Panc1 (cell line): ENCODE data around the gene CCDC85C. TPM values are rescaled to one million over a fixed set of nuclear protein-coding genes. Genes with fewer than 3 reads are reported as not detected.

ENCODE experiments used
- ATAC-seq: fragments of 200-7000 bp; cut with Tn5 transposase; 2 replicates; pipeline ENCODE4 v1.9.1; 2020; ENCODE audit warnings: mild to moderate bottlenecking, moderate library complexity
- BruUV-seq: library from RNA; stranded (reverse); fragments of 400-500 nt; replicated peaks from 2 replicates; lab custom pipeline; 2021; lab: Mats Ljungman, UMichigan
- CTCF ChIA-PET: fragments of 300-600 bp; sonication (Branson Sonifier 250); formaldehyde crosslinking; loops from one replicate; lab custom pipeline; 2022; ENCODE audit warnings: antibody characterized with exemption; lab: Charles Lee
- POLR2A ChIA-PET: fragments of 300-600 bp; sonication (Branson Sonifier 250); formaldehyde crosslinking; loops from one replicate; lab custom pipeline; 2022; ENCODE audit warnings: antibody characterized with exemption; lab: Charles Lee
- DNase-seq: peaks from one replicate; pipeline ENCODE4 v3.0.0-alpha.2; 2010; ENCODE audit warnings: low read depth, low spot score
- H3K27ac ChIP-seq: 2 replicates; pipeline ENCODE4 v1.5.1; 2011; ENCODE audit warnings: mild to moderate bottlenecking, low read length, inconsistent platforms
- H3K27me3 ChIP-seq: fragments of 200-500 bp; sonication (Bioruptor generic); 2 replicates; pipeline ENCODE4 v1.6.0; 2014; ENCODE audit warnings: low read length, inconsistent platforms; ENCODE audit not compliant: control insufficient read depth, insufficient read depth
- H3K36me3 ChIP-seq: fragments of 200-500 bp; sonication (Bioruptor generic); 2 replicates; pipeline ENCODE4 v1.5.1; 2014; ENCODE audit warnings: inconsistent platforms, mild to moderate bottlenecking, low read length, moderate library complexity; ENCODE audit not compliant: control insufficient read depth, insufficient read depth
- H3K4me1 ChIP-seq: 2 replicates; pipeline ENCODE4 v1.5.1; 2011; ENCODE audit warnings: inconsistent platforms, mild to moderate bottlenecking, low read length, moderate library complexity; ENCODE audit not compliant: control insufficient read depth, insufficient read depth
- H3K4me3 ChIP-seq, 2 experiments: 2 replicates each; pipeline ENCODE4 v1.5.1; 2011 to 2012; ENCODE audit warnings: low read depth in 2 of 2, low read length in 2 of 2, mild to moderate bottlenecking in 2 of 2, inconsistent platforms in 1 of 2, moderate library complexity in 1 of 2
- H3K9me3 ChIP-seq: fragments of 200-500 bp; sonication (Bioruptor generic); 2 replicates; pipeline ENCODE4 v1.5.1; 2014; ENCODE audit warnings: low read depth, mild to moderate bottlenecking, inconsistent platforms, low read length, moderate library complexity; ENCODE audit not compliant: control insufficient read depth, insufficient read depth
- CTCF ChIP-seq: fragments of 450-650 bp; IDR thresholded peaks from 2 replicates; pipeline ENCODE4 v1.5.1; 2017; ENCODE audit warnings: mild to moderate bottlenecking
- POLR2AphosphoS5 ChIP-seq: IDR thresholded peaks from 2 replicates; pipeline ENCODE4 v1.6.1; 2012; ENCODE audit warnings: mild to moderate bottlenecking, low read depth, low read length, moderate library complexity
- REST ChIP-seq, 2 experiments: IDR thresholded peaks; 2 replicates each; pipeline ENCODE4 v1.6.1; 2011 to 2012; ENCODE audit warnings: low read depth in 2 of 2, control low read depth in 1 of 2, low read length in 1 of 2, mild to moderate bottlenecking in 1 of 2, moderate library complexity in 1 of 2; ENCODE audit not compliant: insufficient read depth in 1 of 2
- SIN3A ChIP-seq: IDR thresholded peaks from 2 replicates; pipeline ENCODE4 v1.6.1; 2012; ENCODE audit warnings: low read depth, mild to moderate bottlenecking, low read length, moderate library complexity, borderline replicate concordance; ENCODE audit not compliant: insufficient read depth
- TCF7L2 ChIP-seq: IDR thresholded peaks from 2 replicates; pipeline ENCODE4 v1.6.1; 2011; ENCODE audit warnings: mild to moderate bottlenecking, low read depth, low read length, inconsistent platforms
- in situ Hi-C: cut with HindIII; loops from 2 replicates; pipeline ENCODE4 v1.10.0; 2016; ENCODE audit warnings: low sequenced_read_pairs, low pct_unique_long_range_greater_than_20kb
- intact Hi-C: fragments of 100-400 bp; cut with micrococcal nuclease; formaldehyde crosslinking; loops from one replicate; pipeline ENCODE4 v1.10.0; 2022; ENCODE audit not compliant: unreplicated experiment
- total RNA-seq: library from RNA; stranded (reverse); gene quantifications from one replicate; pipeline ENCODE4 v1.2.1, GENCODE V29; 2021; ENCODE audit not compliant: unreplicated experiment

CCDC85C gene
- total RNA-seq, 1 experiment from 2014 or later: 96.6 TPM

- Histone ChIP-seq H3K4me3 (no peak overlapping the region), H3K36me3 (no peaks in the 10 kb centered on the region), H3K27me3 (no peaks in the 10 kb centered on the region), H3K9me3 (no peaks in the 10 kb centered on the region), H3K27ac (no peak overlapping the region), H3K4me1 (no peaks in the 10 kb centered on the region)
- DNase-seq (no peak), ATAC-seq (no peak)
- BruUV-seq: no TSS peak
- ChIA-PET POLR2A (no interaction called here), CTCF (no interaction called here)
- intact Hi-C loops (no loop called here), in situ Hi-C loops (no loop called here)
- no peak for TF ChIP-seq TCF7L2
- no peak for TF ChIP-seq POLR2AphosphoS5
- TF ChIP-seq CTCF: no peak
- no peak for TF ChIP-seq SIN3A
- TF ChIP-seq REST (IDR thresholded peaks at IDR 0.05; ENCODE audit: insufficient read depth in 1 of 2, low read depth in 2 of 2, low read length in 1 of 2): no peak
Observed at GRCh38 chr14:99637624-99638023, 33.6 kb upstream of the CCDC85C start.

- POLR2A ChIA-PET: no interaction called here
- TF ChIP-seq SIN3A (no peak), CTCF (no peak), TCF7L2 (no peak), POLR2AphosphoS5 (no peak), REST (IDR thresholded peaks at IDR 0.05; ENCODE audit: insufficient read depth in 1 of 2, low read depth in 2 of 2, low read length in 1 of 2) (no peak)
- Histone ChIP-seq H3K27ac (no peak overlapping the region), H3K4me1 (no peaks in the 10 kb centered on the region; the same call in 1 of the 2 replicates), H3K27me3 (no peaks in the 10 kb centered on the region), H3K4me3 (no peak overlapping the region), H3K36me3 (no peaks in the 10 kb centered on the region), H3K9me3 (no peaks in the 10 kb centered on the region)
- in situ Hi-C loops: no loop called here
- no peak for DNase-seq
- CTCF ChIA-PET: no interaction called here
- no TSS peak for BruUV-seq
- no peak for ATAC-seq
- intact Hi-C loops: no loop called here
Observed at GRCh38 chr14:99636487-99636886, 32.5 kb upstream of the CCDC85C start.
